ENCODE data around the gene WFIKKN1.
A peak's percentile ranks its signal among the peaks of the same experiment; 100 is the strongest.

Gene WFIKKN1, protein sequence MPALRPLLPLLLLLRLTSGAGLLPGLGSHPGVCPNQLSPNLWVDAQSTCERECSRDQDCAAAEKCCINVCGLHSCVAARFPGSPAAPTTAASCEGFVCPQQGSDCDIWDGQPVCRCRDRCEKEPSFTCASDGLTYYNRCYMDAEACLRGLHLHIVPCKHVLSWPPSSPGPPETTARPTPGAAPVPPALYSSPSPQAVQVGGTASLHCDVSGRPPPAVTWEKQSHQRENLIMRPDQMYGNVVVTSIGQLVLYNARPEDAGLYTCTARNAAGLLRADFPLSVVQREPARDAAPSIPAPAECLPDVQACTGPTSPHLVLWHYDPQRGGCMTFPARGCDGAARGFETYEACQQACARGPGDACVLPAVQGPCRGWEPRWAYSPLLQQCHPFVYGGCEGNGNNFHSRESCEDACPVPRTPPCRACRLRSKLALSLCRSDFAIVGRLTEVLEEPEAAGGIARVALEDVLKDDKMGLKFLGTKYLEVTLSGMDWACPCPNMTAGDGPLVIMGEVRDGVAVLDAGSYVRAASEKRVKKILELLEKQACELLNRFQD

DNA sequence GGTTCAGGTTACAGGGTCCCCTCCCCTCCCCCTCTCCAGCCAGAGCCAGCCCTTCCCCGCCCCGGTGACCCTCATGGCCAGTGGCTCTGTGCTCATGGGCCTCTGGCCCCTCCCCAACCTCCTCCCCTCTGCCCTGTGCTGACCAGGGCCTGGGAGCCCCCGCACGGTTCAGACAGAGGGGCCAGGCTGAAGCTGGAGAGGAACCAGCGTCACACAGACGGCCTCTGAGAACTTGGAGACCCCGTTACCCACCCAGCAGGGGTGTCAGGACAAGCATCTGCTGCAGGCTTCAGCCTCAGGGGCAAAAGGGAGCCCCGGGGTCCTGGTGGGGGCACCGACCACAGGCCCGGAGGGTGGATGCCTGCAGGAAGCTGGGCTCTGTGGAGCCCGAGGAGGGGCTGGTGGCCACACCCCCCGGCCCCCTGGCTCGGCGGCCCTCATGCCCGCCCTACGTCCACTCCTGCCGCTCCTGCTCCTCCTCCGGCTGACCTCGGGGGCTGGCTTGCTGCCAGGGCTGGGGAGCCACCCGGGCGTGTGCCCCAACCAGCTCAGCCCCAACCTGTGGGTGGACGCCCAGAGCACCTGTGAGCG, at the start of gene WFIKKN1:
Gene WFIKKN1, plus strand, starts transcription at position 171 of the 591 bp plus-strand sequence. Its CDS starts 269 bp downstream, at position 440.
- no peak for DNase-seq (ENCODE audit: low read depth)

DNA sequence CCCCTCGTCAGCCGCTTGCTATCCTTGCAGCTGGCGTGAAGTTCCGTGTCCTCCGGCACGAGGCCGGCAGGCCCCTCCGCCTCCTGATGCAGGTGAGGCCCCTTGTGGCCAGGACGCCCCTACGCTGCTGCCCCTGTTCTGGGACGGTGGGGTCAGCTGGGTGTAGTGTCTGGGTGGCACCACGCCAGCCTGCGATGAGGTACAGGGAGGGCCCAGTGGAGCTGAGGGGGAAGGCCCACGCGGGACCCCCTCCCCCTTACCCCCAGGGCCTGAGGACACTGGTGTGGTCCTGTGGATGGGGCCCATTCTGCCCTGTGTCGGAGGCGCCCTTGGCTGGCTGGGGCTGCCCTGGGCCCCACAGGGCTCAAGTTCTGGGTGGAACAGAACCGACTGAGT, 48.6 kb upstream of the WFIKKN1 start:
- no peak for DNase-seq (ENCODE audit: low read depth)

DNA sequence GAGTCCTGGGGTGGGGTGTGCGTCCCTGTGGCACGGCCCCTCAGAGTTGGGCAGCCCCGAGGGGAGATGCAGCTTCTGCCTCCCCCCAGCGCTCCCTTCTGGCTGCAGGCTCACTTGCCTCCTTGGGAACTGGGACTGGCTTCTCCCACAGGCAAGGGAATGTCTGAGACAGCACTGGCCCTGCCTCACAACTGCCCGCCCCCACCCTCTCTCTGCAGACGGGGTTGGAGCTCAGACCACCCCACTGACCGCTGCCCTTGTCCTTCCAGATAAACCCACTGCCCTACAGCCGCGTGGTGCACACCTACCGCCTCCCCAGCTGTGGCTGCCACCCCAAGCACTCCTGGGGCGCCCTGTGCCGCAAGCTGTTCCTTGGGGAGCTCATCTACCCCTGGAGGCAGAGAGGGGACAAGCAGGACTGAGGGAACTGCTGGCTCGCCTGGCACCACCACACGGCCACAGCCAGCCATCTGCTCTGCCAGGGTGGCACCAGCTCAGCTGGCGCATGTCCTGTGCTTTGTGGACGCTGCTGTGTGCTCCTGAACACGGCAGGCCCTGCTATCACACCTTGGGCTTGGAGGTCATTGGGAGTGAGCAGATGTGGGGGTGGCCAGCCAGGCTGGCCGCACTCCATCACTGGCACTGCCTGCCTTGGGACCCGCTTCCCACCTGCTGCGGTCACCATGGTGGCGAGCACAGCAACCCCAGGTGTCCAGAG, 48.0 kb upstream of the WFIKKN1 start:
- DNase-seq (ENCODE audit: low read depth) = no peak

DNA sequence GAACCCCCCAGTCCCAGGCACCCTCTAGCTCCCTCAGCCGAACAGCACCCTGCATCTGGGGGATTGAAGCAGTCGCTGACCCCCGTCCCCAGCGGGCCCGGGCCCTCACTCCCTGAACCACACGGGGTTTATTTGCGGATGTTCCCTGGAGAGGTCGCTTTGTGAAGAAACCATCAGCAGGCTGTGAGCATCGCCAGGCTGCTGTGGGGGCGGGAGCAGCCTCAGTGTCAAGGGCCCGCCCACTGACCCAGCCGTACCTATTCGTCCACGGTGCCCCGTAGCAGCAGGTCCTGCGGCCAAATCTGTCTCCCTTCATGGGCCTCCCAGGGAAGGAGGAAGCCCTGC, 47.3 kb upstream of the WFIKKN1 start:
- no peak for DNase-seq (ENCODE audit: low read depth)

DNA sequence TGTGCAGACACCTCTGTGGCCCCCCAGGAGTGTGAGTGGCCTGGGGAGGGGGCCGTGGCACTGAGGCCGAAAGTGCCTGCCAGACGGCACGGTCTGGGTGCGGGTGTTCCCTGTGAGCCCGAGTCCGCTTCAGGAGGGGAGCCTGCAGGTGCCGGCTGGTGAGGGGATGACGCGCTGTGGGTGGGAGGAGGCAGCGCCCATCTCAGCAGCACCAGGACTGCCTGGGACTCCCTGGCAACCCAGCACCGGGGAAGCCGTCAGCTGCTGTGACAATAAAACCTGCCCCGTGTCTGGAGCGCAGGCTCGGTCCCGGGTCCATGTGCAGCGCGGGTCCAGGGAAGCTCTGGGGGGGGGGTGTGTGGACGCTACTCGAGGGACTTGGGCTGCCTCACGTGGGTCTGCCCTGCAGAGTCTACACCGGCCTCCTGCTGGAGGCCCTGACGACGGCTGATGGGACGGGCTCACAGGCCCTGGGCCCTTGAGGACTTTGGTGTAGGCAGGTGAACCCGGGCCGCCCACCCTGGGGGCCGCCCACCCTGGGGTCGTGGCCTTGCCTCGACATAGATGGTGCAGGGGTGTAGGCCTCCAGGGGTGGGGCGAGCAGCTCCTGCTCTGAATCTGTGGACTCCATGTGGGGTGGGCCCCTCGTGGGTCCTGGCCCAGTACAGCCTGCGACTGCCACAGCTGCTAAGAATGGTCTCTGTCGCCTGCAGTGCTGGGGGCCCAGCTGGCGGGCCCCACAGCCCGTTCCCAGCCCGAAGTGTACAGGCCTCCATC, 46.8 kb upstream of the WFIKKN1 start:
- DNase-seq (ENCODE audit: low read depth) = no peak

DNA sequence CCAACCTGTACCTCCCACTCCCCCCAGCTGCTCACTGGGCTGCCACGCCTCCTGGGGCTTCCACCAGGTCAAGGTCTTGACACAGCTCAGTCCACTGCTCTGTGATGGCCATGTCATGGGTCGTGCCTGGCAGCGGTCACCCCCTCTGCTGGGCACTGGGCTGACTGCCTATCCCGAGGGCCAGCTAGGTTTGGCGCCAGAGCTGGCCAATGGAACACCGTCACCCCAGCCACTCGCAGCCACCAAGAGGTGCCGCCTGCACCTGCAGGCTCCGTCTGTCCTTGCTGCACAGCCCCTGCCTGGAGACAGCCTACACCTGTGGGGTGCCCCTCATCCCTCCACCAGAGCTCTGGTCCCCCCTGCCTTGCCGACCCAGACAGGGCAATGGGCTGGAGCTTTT, 45.4 kb upstream of the WFIKKN1 start:
- DNase-seq (ENCODE audit: low read depth) = no peak

DNA sequence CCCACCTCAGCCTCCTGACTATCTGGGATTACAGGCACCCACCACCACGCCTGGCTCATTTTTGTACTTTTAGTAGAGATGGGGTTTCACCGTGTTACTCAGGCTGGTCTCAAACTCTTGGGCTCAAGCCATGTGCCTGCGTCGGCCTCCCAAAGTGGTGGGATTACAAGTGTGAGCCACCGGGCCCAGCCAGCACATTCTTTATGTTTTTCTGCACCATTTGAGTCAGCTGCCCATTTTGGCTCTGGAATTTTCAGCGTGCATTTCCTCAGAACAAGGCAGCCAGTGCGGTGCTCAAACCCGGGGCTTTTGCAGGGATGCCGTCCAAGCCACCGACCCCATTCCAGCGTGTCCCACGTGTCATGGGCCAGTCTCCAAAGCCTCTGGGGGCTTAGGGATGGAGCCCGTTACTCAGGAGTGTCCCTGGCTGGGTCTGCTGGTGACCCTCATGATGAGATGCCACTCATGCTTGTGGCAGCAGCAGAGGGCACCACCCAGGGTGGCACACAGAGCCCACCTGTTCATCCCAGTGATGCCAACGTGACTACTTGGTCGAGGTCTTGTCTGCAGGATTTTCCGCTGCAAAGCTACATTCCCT, 44.6 kb upstream of the WFIKKN1 start:
- no peak for DNase-seq (ENCODE audit: low read depth)

DNA sequence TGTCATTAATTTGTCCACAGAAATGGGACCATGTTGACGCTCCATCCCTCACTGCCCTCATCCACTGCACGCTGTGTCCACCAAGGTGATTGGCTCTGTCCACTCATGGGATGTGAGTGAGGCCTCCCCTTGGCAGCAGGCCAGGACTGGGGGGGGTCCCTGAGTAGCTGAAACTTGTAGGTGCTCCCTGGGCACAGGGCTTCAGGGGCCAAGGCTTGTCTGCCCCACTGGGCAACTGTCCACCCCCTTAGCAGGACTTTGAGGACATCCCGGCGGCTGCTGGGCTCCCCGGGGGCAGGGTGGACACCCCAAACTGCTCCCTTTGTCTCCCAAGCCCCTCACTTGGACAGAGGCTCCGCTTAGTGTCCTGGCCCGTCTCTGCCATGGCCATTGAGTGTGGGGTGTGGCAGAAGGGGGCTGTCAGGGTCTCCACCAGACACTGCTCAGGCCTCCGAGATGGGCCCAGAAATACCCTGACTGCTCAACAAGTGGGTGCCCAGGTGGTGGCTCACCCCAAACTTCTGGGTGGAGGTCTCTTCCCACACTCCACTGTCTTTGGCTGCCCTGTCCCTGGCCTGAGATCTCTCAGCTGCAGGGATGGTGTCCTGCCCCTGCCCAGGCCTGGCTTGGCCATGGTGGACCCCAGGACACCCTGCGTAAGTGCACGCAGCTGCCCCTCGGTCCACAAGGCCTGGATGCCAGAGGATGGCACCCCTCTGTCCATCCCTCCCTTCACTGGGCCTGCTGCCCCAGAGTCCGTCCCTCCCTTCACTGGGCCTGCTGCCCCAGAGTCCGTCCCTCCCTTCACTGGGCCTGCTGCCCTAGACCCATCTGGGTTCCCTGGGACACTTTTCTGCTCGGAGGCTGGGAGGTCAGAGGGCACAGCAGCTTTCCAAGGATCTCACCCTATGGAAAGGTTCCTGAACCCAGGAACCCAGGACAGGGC, 43.9 kb upstream of the WFIKKN1 start:
- DNase-seq (ENCODE audit: low read depth) = no peak

DNA sequence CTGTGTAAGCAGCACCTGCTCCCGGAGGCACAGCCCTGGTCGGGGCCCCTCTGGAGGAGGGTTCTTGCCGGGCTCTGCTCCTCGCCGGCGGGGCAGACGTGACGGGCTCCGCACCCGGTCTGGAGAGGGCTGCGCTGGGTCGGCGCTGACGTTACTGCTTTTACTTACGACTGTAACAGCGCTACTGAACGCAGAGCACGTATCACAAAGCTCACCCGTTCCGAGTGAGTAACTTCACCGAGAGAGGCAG, 42.2 kb upstream of the WFIKKN1 start:
- peak; percentile 41 for DNase-seq (ENCODE audit: low read depth)

DNA sequence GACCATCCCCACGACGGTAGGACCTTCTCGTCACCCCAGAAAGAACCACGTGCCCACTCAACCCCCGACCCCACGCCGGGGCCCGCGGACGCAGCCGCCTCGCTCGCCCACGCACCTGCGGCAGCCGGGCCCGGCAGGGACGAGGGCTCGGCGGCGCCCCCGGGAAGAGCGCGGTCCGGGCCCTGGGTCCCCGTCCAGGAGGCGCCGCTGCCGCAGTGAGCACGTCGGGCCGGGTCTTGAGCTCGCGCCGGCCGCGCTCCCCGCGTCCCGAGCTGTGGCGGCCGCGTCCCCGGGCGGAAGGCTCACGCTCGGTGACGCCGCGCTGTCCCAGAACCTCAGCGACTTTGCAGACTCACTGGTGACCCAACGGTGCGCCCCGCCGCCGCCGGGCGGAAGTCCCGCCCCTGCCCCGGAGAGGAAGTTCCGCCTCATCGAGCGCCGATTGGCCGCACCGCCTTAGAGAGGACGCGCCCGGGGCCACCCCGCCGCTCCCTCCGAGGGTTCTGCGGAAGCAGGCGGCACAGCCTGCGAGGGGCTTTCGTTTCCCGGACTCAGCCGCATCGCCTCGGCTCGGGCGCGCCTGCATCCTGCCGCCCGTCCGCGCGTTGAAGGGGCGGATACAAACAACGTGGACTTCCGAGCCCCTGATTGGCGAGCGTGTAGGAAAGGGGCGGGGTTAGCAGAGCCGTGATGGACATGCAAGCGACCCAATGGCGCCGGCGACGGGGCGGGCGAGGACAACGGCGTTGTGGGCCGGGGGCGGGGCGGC, 41.7 kb upstream of the WFIKKN1 start:
- DNase-seq (ENCODE audit: low read depth) = peak; percentile 68

DNA sequence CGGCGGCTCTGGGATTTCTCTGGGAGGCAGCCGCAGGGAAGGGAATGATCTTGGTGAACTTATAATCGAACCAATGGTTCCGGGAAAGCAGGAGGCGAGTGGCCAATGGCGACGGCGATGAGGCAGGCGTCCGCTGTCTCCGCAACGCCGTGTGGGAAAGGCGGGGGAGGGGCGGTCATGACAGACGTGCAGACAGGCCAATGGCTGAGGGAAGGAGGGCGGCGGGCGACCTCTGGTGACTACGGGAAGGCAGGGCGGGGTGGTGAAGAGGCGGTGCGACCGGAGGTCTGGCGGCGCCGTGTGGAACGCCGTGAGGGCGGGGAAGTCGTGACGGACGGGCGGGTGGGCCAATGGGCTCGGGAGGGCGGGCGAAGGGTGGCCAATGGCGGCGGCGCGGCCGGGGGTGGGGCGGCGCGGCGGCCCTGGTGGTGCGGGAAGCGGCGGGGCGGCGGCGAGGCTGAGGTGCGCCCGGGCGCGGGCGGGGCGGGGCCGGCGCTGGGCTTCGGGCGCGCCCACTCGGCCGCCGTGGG, 41.1 kb upstream of the WFIKKN1 start, which contains the start of gene RAB40C:
Gene RAB40C, plus strand, starts transcription at position 409 of the 530 bp plus-strand sequence. CDS start 226 bp downstream, outside the sequence.
- DNase-seq (ENCODE audit: low read depth) = peak; percentile 85

DNA sequence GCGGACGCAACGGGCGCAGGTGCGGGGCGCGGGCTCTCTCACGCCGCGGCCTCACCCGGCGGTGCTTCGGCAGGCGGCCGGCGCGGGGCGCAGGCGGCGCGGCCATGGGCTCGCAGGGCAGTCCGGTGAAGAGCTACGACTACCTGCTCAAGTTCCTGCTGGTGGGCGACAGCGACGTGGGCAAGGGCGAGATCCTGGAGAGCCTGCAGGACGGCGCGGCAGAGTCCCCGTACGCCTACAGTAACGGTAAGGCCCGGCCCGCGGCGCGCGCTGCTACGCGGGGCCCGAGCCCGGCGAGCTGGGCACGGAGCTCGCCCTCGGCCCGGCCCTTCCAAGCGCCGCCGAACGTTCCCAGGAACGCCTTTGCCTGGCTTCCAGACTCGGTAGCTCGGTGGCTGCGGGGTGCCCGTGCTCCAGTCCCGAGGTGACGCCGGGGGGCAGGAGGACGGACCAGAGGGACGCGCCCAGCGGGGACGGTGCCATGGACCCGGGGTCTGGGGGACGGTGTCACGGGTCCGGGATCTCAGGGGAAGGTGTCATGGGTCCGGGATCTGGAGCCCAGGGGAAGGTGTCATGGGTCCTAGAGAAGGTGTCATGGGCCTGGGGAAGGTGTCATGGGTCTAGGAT, 40.5 kb upstream of the WFIKKN1 start:
- no peak for DNase-seq (ENCODE audit: low read depth)

DNA sequence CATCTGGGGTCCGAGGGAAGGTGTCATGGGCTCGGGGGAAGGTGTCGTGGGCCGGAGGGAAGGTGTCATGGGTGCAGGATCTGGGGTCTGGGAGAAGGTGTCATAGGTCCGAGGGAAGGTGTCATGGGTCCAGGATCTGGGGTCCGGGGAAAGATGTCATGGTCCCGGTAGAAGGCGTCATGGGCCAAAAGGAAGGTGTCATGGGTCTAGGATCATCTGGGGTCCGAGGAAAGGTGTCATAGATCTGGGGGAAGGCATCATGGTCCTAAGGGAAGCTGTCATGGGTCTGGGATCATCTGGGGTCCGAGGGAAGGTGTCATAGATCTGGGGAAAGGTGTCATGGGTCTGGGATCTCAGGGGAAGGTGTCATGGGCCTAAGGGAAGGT, 40.0 kb upstream of the WFIKKN1 start:
- DNase-seq (ENCODE audit: low read depth) = no peak

DNA sequence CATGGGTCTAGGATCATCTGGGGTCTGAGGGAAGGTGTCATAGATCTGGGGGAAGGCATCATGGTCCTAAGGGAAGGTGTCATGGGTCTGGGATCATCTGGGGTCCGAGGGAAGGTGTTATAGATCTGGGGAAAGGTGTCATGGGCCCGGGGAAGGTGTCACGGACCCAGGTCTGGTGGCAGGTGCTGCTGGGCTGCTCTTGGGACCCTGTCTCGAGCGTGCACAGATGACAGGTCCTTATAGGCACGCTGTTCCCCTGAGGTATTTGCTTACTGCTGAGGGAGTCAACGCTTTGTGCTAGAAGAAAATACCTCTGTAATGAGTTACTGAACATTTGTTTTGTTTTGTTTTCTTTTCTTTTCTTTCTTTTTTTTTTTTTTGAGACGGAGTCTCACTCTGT, 39.6 kb upstream of the WFIKKN1 start:
- DNase-seq (ENCODE audit: low read depth) = no peak

DNA sequence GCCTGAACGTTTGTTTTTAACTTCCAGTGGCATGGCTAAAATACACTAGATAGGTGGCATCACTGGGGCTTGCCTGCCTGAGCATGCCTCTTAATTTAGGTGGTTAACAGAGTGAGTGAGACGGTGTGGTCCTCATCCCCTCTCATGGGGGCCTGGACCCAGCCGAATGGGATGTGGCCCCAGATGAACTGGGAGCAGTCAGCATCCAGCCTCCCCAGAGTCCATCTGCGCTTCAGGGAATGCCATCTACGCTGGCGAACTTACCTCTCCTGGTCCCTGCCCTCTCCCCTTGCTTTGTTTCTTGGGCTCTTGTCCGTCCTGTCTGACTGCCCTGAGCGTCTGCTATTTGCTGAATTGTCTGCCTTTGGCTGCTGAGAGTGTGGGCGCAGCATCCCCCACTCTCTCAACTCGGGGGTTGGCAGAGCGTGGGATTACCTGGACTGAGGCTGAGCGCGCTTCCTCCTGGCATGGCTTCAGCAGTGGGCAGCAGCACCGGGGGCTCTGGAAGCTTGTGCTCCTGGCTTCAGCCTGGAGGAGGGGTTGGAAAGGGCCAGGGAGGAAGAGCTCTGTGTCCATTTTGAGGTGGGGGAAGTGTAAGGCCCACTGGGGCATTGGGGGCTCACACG, 38.8 kb upstream of the WFIKKN1 start:
- no peak for DNase-seq (ENCODE audit: low read depth)

DNA sequence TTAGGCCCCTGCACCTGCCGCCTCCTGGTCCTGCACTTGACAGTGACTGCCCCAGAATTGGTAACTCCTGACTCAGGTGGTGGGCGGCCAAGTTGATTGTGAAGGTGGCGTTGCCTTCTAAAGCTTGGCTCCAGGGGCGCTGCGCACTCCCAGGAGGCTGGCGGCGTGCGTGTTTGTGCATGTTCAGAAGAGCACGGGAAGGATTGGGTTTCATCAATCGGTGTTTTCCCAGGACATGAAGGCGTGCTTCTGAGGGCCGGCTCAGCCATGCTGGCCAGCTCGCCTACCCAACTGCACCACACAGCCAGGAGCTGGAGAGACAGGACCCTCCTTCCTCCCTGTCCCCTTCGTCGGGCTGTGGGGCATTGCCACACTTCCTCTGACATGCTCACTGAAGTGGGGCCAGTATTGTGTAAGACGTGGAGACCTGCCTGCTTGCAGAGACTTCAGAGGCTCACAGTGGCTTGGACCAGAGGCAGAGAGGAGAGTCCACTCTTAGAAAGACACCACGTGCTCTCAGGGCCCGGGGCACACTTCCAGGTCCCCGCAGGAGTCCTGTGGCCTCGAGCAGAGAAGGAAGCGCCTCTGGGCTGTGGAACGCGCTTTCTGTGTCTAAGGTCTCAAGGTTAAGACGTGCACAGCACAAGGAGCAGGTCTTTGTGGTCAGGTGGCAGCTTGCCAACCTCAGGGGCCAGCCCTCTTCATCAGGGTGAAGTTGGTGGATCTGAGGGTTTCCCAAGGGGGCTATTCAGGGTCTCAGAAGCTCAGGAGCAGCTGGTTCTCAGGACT, 38.1 kb upstream of the WFIKKN1 start:
- DNase-seq (ENCODE audit: low read depth) = no peak

DNA sequence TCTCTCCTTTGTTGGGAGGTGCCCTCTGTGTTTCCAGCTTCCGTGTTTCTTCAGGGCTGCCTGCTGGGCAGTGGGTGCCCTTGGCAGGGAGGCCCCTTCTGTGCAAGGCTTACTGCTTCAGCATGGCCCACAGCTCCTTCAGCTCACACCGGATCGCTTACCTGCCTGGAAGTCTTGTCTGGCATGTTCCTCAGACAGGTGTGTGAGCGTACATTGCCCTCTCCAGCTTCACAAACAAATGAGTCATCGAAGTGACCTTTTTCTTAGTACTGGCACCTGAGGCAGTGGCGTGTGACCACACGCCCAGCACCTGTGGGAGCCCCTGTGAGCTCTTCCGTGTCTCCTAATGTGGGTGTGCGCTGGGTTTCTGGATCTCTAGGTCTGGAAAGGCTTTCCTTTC, 37.4 kb upstream of the WFIKKN1 start:
- no peak for DNase-seq (ENCODE audit: low read depth)

DNA sequence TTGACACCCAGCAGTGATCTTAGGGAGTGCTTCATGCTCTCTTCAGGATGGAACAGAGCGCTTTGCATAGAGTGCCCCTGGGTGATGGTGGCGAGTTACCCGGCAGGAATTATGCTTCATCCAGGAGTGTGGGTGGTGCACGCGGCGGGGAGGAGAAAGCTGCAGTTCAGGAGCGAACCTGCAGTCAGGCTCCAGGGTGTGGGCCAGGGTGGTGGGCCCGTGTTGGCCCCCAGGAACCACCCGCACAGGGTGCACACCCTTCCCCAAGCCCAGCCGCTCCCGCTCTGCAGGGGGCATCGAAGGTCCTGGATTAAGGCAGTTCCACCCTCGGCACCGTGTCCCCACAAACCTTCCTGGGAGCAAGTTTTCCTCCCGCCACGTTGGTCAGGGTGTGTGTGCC, 37.0 kb upstream of the WFIKKN1 start:
- DNase-seq (ENCODE audit: low read depth) = no peak
